Panc1 (cell line): ENCODE data around the gene IGF2R.

Experiments used
- POLR2AphosphoS5 ChIP-seq: IDR thresholded peaks from 2 replicates; pipeline ENCODE4 v1.6.1; 2012; ENCODE audit warnings: mild to moderate bottlenecking, low read depth, low read length, moderate library complexity
- REST ChIP-seq, 2 experiments: IDR thresholded peaks; 2 replicates each; pipeline ENCODE4 v1.6.1; 2011 to 2012; ENCODE audit warnings: low read depth in 2 of 2, control low read depth in 1 of 2, low read length in 1 of 2, mild to moderate bottlenecking in 1 of 2, moderate library complexity in 1 of 2; ENCODE audit not compliant: insufficient read depth in 1 of 2
- SIN3A ChIP-seq: IDR thresholded peaks from 2 replicates; pipeline ENCODE4 v1.6.1; 2012; ENCODE audit warnings: low read depth, mild to moderate bottlenecking, low read length, moderate library complexity, borderline replicate concordance; ENCODE audit not compliant: insufficient read depth
- TCF7L2 ChIP-seq: IDR thresholded peaks from 2 replicates; pipeline ENCODE4 v1.6.1; 2011; ENCODE audit warnings: mild to moderate bottlenecking, low read depth, low read length, inconsistent platforms
- TF ChIP-seq, protein P1 (sequence below): fragments of 450-650 bp; IDR thresholded peaks from 2 replicates; pipeline ENCODE4 v1.5.1; 2017; ENCODE audit warnings: mild to moderate bottlenecking

- TF ChIP-seq, protein P1, sequence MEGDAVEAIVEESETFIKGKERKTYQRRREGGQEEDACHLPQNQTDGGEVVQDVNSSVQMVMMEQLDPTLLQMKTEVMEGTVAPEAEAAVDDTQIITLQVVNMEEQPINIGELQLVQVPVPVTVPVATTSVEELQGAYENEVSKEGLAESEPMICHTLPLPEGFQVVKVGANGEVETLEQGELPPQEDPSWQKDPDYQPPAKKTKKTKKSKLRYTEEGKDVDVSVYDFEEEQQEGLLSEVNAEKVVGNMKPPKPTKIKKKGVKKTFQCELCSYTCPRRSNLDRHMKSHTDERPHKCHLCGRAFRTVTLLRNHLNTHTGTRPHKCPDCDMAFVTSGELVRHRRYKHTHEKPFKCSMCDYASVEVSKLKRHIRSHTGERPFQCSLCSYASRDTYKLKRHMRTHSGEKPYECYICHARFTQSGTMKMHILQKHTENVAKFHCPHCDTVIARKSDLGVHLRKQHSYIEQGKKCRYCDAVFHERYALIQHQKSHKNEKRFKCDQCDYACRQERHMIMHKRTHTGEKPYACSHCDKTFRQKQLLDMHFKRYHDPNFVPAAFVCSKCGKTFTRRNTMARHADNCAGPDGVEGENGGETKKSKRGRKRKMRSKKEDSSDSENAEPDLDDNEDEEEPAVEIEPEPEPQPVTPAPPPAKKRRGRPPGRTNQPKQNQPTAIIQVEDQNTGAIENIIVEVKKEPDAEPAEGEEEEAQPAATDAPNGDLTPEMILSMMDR = no peak
- TF ChIP-seq POLR2AphosphoS5 = no peak
- TF ChIP-seq TCF7L2 = no peak
- TF ChIP-seq SIN3A = no peak
- no peak for TF ChIP-seq REST (IDR thresholded peaks at IDR 0.05; ENCODE audit: insufficient read depth in 1 of 2, low read depth in 2 of 2, low read length in 1 of 2)
Measured at GRCh38 chr6:159996087-159996622, 27.3 kb downstream of the IGF2R start.
